GF-D8 (cell line): ENCODE measurements around the gene TSSK6.

Experiments used
- DNase-seq: peaks from one replicate; lab custom pipeline; 2025; lab: John Stamatoyannopoulos, UW

TSSK6 gene

DNA sequence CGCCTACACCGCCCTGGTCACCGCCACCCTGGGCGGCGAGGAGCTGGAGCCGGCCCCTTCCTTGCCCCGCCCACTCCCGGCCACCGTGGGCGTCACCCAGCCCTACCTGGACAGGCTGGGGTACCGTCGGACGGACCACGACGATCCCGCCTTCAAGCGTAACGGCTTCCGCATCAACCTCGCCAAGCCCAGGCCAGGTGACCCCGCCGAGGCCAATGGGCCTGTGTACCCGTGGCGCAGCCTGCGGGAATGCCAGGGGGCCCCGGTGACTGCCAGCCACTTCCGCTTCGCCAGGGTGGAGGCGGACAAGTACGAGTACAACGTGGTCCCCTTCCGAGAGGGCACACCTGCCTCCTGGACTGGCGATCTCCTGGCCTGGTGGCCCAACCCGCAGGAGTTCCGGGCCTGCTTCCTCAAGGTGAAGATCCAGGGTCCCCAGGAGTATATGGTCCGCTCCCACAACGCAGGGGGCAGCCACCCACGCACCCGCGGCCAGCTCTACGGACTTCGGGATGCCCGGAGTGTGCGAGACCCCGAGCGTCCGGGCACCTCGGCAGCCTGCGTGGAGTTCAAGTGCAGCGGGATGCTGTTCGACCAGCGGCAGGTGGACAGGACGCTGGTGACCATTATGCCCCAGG, 29.7 kb upstream of the TSSK6 start:
- DNase-seq: no peak

DNA sequence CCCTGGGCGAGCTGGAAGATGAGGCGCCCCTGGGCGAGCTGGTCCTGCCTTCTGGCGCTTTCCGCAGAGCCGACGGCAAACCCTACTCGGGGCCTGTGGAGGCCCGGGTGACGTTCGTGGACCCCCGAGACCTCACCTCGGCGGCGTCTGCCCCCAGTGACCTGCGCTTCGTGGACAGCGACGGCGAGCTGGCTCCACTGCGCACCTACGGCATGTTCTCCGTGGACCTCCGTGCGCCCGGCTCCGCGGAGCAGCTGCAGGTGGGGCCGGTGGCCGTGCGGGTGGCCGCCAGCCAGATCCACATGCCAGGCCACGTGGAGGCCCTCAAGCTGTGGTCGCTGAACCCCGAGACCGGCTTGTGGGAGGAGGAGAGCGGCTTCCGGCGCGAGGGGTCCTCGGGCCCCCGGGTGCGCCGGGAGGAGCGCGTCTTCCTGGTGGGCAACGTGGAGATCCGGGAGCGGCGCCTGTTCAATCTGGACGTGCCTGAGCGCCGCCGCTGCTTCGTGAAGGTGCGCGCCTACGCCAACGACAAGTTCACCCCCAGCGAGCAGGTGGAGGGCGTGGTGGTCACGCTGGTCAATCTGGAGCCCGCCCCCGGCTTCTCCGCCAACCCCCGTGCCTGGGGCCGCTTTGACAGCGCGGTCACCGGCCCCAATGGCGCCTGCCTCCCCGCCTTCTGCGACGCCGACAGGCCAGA, 29.1 kb upstream of the TSSK6 start:
- DNase-seq: no peak

- no peak for DNase-seq
Measured at GRCh38 chr19:19543640-19544039, 28.3 kb upstream of the TSSK6 start.

GRCh38 chr19:19543101-19543500, 27.8 kb upstream of the TSSK6 start:
- DNase-seq: no peak

- DNase-seq: no peak
Measured at GRCh38 chr19:19542507-19542906, 27.2 kb upstream of the TSSK6 start.

DNA sequence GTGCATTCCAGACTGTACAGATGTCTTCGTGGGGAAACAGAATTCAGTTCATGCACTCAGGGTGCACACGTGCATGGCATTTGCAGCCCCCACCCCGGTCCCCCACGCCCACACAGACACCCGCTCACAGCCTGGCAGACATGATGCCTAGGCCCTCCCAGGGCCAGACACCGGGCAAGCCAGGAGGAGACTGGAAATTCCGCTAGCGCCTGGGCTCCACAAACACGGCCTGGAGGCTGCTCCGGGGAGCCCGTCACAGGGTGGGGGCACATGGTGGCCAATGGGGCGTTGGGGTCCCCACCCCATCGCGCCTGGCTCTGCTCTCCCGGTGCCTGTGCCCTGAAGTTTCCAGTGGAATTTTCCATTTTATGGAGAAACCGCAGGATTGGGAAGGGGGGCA, 26.3 kb upstream of the TSSK6 start:
- DNase-seq: no peak

GRCh38 chr19:19540715-19541515, 25.6 kb upstream of the TSSK6 start:
- DNase-seq: no peak

DNA sequence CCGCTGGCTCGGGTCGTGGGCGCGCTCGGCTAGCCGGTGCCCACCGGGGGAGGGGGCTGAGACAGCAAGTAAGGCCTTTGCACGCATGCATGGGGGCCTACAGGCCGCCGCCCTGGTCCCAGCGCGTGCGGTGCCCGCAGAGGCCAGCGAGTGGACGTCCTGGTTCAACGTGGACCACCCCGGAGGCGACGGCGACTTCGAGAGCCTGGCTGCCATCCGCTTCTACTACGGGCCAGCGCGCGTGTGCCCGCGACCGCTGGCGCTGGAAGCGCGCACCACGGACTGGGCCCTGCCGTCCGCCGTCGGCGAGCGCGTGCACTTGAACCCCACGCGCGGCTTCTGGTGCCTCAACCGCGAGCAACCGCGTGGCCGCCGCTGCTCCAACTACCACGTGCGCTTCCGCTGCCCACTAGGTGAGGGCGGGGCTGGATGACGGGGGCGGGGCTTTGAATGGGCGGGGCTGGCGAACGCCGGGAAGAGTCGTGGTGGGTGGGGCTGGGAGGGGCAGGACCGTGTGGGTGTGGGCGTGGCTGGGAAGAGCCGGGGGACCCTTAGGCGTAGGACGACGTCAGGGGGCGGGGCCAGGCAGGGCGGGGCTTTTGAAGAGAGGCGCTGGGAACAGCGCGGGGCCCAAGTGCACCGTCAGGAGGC, 24.8 kb upstream of the TSSK6 start:
- DNase-seq: no peak

DNA sequence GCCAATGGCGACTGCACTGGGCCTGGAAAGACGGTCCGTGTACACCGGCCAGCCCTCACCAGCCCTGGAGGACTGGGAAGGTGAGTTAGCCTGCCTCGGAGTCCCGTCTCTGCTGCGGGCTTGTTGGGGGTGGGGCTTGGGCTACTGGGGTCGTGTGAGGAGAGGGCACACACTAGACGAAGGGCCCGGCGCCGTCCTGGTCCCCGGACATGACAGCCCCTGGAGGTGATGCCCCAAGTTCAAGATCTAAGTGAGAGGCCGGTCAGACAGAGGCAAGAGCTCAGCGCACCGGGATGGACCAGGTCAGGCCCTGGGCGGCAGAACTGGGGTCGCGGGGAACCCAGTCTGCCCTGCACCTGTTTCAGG, 24.3 kb upstream of the TSSK6 start:
- DNase-seq: no peak

- no peak for DNase-seq
Measured at GRCh38 chr19:19538785-19539166, 23.4 kb upstream of the TSSK6 start.

GRCh38 chr19:19538061-19538784, 22.9 kb upstream of the TSSK6 start, which contains the start of gene CILP2:
TSS of gene CILP2 (plus strand) at chr19:19538265. CDS start at chr19:19538350, 85 bp downstream.
- DNase-seq: no peak

DNA sequence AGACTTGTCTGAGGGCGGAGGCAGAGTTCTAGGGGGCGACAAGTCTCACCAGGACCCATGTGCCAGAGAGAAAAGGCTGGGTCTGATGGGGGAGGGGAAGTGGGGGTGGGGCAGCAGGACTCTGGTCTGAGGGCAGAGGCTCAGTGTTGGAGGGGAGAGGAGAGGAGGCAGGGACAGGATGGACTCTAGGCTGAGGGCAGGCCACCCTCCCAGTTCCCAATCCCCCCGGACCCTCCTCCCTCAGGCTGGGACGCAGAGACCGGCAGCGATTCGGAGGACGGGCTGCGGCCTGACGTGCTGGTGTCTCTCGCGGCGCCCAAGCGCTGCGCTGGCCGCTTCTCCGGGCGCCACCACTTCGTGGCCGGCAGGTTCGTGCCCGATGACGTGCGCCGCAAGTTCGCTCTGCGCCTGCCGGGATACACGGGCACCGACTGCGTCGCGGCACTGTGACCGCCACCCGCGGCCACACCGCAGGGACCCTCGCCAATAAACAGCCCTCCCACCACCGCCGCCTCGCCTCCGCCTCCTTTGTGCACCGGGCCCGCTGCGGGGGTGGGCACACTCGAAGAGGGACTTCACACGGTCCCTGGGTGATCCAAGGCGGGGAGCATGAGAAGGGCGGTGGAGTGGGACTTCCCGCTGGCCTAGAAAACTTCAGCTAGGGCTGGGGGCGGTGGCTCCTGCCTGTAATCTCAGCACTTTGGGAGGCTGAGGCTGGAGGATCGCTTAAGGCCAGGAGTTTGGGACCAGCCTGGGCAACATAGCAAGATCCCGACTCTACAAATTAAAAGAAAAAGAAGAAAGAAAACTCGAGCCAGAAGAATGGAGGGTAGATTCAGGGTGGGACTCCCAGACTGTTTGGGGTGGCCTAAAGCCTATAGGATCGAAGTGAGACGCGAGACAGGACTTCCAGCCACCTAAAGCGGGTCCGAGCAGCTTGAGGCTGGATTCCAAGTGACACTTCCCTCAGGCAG, 22.0 kb upstream of the TSSK6 start:
- DNase-seq: no peak

DNA sequence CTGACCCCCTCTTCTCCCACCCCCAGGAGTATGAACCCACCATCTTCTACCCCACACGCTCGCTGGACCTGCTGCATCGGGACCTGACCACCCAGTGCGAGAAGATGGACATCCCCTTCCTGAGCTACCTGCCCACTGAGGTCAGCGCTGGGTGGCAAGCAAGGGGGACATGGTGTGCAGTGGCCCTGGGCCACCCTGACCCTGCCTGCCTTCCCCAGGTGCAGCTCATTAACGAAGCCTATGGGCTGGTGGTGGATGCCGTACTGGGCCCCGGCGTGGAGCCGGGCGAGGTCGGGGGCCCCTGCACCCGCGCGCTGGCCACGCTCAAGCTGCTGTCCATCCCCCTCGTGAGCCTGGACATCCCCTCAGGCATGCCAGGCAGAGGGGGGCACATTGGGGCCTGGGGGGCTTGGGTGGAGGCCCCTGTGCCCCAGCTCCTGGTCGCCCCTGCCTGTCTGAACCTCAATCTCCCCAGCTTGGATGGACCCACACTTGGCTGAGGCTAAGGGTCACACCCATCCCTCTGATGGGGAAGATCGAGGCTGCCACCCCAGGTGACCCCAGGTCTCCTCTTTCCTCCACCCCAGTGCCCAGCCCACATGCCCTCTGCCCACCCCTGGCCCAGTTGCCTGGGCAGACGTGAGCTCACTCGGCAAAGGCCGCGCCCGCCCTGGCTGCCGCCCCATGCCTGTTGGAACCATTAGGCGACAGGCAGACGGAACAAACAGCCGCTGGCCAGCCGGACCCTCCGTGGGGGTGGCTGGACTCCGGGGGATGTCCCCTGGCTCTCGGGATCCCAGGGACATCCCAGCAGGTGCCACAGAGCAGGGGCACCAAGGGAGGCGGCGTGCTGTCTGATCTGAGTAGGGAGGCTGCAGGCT, 20.2 kb upstream of the TSSK6 start:
- DNase-seq: no peak

- DNase-seq: no peak
Measured at GRCh38 chr19:19534556-19535265, 19.4 kb upstream of the TSSK6 start.

DNA sequence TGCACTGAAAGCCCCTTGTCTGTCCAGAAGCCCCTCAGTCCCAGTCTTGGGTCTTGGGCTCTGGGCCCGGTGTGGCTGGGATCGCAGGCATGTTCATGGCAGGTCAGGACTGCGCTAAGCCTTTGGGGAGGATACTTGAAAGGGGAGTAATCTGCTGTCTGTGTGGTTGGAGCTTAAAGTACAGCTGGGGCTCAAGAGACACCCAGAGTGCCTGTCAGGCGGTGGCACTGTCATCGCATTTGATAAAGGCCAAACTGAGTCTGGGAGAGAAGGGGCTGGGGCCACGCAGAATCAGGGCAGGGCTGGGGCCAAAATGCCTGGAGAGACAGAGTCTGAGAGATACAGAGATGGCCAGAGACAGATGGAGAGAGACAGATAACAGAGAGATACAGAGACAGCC, 18.5 kb upstream of the TSSK6 start:
- no peak for DNase-seq

- DNase-seq: no peak
Measured at GRCh38 chr19:19532806-19533701, 17.7 kb upstream of the TSSK6 start.

DNA sequence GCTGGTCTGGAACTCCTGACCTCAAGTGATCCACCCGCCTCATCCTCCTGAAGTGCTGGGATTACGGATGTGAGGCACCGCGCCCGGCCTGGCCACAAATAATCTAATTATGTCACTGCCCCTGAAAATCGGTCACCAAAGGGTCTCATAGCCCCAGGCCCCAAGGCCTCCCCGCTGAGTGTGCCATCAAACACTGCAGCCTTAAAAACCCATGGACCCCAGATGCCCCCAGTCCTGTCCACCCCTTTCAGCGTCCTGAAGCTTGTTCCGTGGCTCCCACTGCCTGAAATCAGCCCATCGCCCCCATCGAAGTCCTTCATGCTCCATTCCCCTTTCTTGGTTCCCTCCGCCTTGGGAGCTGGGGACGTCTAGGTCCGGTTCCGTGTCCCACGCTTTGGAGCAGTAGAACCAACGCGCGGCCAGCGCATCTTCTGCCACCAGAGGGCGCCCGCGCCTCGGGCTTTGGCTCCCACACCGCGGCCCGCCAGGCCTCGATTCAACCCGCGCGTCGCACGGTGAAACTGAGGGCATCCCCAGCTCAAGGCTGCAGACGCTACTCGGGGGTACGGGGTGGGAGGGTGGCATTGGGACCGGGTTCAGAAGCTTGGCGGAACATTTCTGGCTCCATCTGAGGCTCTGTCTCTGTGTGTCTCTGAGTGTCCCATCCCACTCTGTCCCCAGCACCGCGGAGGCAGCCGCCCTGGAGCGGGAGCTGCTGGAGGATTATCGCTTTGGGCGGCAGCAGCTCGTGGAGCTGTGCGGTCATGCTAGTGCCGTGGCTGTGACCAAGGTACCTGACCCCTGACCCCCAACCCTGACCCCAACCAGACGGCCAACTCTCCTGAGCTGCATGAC, 16.8 kb upstream of the TSSK6 start:
- DNase-seq: peak; percentile 4
